Activated effector memory CD4-positive, alpha-beta T cell treated with anti-CD3 and anti-CD28 coated beads, Interleukin-2, amount 50 U/mL, for 16 hours (primary cell): ENCODE results near the gene HCLS1.
"Not testable (repeated sequence)": the region's sequence is repeated elsewhere in the genome, so short reads cannot be mapped to it uniquely, and the experiment has no call there.

ENCODE experiments used
- DNase-seq: peaks from one replicate; pipeline ENCODE4 v3.0.0-alpha.2; 2020

HCLS1 gene, protein sequence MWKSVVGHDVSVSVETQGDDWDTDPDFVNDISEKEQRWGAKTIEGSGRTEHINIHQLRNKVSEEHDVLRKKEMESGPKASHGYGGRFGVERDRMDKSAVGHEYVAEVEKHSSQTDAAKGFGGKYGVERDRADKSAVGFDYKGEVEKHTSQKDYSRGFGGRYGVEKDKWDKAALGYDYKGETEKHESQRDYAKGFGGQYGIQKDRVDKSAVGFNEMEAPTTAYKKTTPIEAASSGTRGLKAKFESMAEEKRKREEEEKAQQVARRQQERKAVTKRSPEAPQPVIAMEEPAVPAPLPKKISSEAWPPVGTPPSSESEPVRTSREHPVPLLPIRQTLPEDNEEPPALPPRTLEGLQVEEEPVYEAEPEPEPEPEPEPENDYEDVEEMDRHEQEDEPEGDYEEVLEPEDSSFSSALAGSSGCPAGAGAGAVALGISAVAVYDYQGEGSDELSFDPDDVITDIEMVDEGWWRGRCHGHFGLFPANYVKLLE

DNA sequence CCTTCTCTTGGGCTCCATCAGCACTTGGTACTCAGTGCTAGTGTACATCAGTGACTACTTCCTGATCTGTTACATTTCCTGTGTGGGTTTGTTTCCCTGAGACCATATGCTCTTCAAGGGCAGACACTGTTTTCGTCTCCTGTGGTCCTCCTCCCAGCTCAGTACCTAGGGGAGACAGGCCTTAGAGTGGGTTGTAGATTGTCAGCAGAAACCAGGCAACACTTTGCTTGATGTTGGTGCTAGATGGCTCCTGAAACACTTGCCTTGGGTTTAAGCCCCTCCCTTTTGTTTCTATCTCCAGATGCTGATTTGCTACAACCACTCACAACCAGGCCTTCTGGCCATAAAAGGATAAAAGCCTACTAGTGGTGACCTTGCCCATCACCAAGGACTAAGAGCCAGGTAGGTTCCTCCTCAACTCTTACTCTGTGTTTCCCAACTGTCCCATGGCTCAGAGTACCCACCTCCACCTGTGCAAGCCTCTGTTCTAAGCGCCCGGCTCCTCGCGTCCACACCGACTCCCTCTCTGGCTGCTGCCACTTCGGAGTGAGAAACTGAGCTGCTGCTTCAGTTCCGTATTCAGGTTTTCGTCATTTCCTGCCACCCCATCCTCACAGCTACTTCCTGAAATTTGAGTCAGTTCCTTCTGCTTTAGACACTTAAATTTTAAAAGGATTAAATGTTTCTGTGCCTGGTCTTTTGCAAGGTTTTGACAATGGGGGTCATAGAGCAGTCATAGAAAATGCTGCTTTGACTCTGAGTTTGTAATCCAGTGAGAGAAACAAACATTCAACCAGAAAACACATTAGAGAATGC lies at the start of gene HCLS1:
Gene HCLS1, minus strand, starts transcription at position 548 of the 816 bp plus-strand sequence. CDS start 2,556 bp downstream, outside the sequence.
- DNase-seq: peak; percentile 89

DNA sequence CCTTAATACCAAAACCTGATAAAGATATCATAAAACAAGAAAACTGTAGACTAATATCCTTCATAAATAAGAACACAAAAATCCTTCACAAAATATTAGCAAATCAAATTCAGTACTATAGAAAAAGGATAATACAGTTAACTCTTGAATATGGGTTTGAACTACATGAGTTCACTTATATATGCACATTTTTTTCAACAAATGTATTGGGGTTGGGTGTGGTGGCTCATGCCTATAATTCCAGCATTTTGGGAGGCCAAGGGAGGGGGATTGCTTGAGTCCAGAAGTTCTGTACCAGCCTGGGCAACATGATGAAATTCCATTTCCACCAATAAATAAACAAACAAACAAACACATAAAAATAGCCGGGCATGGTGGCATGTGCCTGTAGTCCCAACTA lies 49.6 kb upstream of the HCLS1 start:
- no peak for DNase-seq

DNA sequence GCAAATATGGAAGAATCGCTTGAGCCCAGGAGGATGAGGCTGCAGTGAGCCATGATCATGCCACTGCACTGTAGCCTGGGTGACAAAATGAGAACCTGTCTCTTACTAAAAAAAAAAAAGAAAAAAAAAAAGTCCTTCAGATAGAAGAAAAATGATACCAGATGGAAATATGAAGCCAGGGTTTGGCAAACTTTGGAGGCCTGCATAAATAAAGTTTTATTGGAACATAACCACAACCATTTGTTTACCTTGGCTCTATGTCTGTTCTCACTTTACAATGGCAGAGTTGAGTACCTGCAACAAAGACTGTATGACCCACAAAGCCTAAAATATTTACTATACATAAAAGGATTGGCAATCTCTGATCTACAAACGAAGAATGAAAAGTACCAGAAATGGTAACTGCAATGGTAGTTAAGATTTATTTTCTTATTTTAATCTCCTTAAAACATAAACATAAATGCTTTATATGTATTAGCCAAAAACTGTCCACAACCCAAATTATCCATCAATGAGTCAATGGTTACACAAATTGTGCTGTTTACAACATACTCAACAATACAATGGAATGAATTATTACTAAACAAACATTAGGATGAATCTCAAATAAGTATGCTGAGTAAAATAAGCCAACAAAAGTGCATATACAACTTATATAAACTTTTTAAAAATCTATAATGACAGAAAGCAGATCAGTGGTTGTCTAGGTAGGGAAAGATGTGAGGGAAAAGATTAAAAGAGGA lies 47.0 kb upstream of the HCLS1 start:
- no peak for DNase-seq

GRCh38 chr3:121705541-121705940 lies 44.8 kb upstream of the HCLS1 start:
- DNase-seq: no peak

DNA sequence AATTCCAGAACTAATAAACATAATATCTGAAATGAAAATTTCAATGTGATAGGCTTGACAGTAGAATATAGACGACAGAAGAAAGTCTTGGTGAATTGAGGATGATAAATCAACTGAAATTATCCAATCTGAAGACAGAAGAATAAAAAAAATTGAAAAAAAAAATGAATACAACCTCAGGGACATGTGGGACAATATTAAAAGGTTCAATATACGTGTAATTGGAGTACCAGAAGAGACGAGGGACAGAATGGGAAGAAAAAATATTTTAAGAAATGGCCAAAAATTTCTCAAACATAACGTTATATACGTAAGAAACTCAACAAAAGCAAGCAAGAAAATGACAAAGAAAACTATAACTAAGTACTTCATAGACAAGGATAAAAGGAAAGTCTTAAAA lies 43.3 kb upstream of the HCLS1 start:
- DNase-seq: no peak

DNA sequence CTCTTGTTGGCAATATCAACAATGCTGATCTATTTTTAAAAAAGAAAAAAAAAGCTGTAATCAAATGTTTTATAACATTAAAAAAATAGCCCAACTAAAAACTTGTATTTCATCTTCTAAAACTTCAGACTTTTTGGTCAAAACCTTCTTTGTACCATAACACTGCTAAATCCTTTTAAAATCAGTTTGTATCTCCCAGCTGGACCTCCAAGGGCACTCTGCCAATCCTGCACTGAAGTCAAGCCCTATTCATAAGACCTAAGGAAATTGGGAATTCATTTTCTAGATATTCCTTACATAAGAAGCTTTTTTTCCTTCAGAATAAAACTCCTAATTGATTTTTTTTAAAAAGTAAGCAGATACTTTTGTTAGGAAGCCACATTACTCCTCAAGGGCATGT lies 38.2 kb upstream of the HCLS1 start:
- no peak for DNase-seq

DNA sequence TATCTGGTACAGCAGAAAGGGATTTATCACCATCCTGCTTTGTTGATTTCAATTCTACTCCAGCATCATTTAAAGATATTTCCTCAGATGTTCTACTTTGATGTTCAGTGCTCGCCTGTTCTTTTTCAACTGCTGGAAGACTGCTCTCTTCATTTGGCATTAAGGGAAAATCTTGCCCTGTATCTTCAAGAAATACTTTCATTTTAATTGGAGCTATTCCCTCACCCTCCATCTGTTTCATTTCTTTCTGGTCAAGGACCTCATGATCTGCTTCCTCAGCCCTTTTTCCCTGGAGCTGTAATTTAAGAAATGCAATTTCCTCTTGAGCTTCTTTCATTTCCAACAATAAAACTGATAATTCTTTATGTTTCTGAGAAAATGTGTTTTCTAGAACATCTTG lies 37.8 kb upstream of the HCLS1 start:
- DNase-seq: no peak

DNA sequence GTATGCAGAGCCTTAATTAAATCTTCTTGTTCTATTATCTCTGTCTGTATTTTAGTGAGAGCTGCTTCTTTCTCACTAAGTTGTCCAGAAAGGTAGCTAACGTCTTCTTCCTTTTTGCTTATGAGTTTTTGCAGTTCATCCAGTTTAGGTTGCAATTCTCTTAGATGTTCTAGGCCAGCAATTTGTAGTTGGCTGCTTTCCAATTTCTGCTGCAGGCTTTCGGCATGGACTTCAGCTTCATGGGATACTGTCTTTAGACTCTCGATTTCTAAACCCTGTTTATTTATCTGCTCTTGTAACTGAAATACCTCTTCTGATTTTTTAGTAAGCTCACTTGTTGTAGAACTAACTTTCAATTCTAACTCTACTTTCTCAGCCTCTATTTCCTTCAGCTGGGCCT lies 35.5 kb upstream of the HCLS1 start:
- no peak for DNase-seq

GRCh38 chr3:121692010-121692699 lies 31.5 kb upstream of the HCLS1 start:
- no peak for DNase-seq

DNA sequence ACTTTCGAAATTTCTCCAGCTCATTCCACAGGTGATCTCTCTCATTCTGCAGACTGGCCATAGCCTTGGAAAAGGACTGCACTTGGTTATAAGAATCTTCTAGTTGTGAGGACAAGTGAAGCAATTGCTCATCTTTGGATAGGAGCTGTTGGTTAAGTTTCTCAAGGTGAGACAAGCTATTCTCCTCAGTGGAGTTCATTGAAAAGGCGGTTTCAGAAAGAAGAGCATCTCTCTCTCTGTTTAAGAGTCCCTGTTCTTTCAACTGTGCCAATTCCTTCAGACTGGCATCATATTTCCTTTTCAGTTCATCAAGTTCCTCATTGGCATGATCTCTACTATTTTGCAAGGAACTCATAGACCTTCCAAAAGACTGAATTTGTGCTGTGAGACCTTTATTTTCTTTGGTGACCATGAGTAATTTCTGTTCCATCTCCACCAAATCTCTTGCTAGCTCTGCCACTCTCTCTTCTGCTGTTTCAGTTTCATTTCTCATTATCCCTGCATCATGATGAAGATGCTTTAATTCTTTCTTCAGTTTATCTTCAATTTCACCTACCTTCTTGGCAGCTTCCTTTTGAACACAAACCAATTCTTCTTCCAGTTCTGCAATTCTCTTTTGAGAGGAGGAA lies 30.2 kb upstream of the HCLS1 start:
- no peak for DNase-seq

GRCh38 chr3:121688747-121689146 lies 28.0 kb upstream of the HCLS1 start:
- not testable (repeated sequence) for DNase-seq

GRCh38 chr3:121681792-121682191 lies 21.1 kb upstream of the HCLS1 start:
- no peak for DNase-seq

DNA sequence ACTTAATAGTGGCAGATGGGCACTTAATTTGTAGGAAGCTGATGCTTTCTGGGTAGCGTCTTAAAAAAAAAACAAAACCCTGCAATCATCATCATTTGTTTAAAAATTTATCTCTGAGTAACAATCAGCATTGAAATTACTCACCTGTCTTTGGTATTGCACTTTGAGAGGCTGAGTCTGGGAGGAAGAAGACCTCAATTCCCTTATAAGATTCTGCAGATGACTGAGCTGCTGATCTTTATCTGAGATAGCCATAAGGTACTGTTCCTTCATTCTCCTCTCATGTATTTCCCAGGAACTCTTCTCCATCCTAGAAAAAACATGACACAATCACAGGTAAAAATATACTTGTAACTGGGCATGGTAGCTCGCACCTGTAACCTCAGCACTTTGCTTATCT lies 16.4 kb upstream of the HCLS1 start:
- DNase-seq: no peak

- DNase-seq: no peak
Measured at GRCh38 chr3:121670676-121671075, 10.0 kb upstream of the HCLS1 start.

DNA sequence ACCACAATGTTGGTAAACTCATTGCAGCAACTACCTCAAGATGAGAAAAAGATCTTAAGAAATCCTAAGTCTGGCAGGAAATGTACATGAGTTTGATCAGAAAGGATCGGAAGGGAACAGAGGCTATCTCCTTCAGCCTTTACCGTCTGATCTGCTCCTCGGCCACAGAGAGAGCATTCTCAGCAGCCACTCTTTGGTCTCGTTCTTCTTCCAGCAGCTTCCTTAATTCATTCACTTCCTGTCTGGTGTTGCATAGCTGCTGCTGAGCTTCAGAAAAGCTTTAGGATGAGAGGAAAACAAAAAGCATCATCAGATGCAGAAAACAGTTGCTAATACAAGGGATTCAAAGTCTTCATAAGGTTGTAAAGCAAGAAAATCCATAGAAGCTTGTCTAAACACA lies 6.6 kb upstream of the HCLS1 start:
- DNase-seq: no peak

DNA sequence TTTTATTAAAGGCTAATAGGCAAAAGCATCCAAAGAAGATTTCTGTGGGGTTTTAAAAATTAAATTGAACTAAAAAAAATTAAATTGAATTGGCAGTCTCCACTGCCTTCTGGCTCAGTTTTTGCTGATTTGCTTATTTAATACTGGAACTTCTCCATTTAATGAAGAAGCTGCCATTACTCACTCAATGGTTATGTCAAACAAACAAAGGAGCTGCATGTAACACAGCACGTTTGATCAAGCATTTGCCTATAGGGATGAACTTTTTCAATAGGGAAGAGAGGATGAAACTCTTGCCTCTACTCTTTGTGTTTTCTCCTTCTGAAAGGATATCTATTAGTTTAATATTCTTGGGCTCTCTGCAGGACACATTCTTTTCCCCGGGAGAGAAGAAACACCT lies 4.8 kb upstream of the HCLS1 start:
- DNase-seq: no peak

DNA sequence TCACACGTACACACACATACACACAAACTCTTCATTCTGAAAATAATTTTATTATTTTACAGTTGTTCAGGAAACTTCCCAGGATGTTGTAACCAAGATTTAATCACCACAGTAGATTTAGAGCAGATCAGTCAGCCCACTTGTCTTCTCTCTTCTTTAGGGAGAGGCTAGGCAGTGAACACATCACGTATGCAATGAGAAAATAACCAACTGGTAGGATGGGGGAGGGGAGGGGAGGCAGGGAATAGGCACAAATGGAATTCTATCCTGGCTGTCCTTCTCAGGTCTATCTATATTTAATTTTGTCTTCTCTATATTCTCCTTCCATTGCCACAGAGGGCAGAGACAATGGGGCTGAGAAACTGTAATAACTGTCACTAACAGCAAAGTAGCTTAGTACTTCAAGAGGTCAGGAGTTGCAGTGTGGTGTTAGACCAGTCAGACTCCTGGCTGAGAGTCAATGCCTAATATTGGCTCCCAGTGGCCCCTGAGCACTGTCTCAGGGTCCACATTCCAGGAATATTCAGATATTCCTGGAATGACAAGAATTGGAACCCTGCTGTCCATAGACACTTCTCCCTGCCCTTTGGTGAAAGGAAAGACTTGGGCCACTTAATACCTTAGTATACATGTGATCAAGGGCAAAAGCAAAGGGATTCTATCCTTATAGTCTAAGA lies 2.6 kb upstream of the HCLS1 start:
- no peak for DNase-seq

DNA sequence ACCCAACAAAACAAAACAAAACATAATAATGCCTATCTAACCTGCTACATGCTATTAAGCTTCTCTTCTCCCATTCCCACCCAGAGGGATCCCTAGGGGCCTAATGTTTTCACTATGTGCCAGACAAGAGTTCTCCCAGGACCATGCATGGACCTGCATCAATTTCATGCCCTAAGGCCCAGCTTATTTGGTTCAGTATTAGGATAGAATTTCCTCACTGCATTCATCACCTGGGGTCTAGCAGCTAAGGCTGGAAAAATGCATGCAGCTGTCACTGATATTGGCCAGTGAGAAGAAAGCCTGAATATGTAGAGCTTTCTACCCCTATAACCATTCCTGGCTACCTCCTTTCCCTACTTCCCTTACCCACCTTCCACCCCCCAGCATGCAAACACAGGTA lies 2.0 kb upstream of the HCLS1 start:
- no peak for DNase-seq

GRCh38 chr3:121661376-121661775 lies 673 bp upstream of the HCLS1 start:
- DNase-seq: no peak

- DNase-seq: no peak
Measured at GRCh38 chr3:121659586-121659985, 1.1 kb downstream of the HCLS1 start.

DNA sequence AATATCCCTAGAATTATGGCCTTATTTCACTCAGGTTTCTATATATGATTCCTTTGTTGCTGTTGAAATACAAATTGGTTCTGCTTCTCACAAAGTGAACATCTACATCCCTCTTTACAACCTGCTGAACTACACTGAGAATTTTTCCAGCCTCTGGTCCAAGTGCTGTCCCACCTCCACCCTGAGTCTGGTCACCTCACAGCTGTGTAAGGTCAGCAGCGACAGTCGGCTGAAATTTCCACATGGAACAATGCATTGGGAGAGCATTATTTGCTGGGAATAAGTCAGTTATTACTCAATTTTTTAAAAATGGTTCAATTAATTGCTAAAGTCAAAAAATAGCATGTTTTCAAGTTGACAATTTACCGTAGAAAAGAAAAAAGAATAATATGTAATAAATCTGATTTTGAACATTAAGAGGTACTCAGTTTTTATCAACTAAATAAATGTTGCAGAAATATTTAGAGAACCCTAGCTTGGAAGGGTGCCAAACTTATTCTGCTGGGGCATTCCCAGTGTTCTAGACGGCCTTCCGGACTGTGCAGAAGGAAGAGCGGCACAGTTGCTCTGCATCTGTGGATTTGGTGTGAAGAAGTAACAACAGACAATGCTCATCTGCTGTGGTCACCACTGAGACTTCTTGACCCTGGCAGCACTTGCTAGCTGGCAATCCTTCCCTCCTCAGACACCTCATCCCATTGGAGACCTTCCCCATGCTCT lies 1.8 kb downstream of the HCLS1 start:
- no peak for DNase-seq
